ENCODE data around the gene AMPD3. TPM values are rescaled to one million over a fixed set of nuclear protein-coding genes. Genes with fewer than 3 reads are reported as not detected.

Gene AMPD3
- total and polyA plus RNA-seq, 7 donors: 23.5 to 120 (median 67.7) TPM

- WGBS, 3 donors: 91 to 95% (median 91%) methylated on average over 5 of the region's 5 CpGs
- intact Hi-C loops (cut with DNase I): no loop called here
- TF ChIP-seq CTCF (IDR thresholded peaks at IDR 0.05): no peak
These were observed 44.4 kb downstream of the AMPD3 start for GRCh38 chr11:10499452-10499851.

GRCh38 chr11:10499874-10500601, 45.0 kb downstream of the AMPD3 start:
- peak in 1 of 4 donors; percentile 8 for ATAC-seq
- Histone ChIP-seq H3K4me3 (no peak overlapping the region), H3K27ac (no peak overlapping the region), H3K36me3 (ENCODE audit: insufficient read depth in 1 of 2, low read depth in 1 of 2) (peaks cover 0 to 4% of the 10 kb centered on the region in 2 donors), H3K4me1 (no peaks in the 10 kb centered on the region), H3K27me3 (ENCODE audit: insufficient read depth in 3 of 3, low read length in 2 of 3) (no peaks in the 10 kb centered on the region), H3K9me3 (no peaks in the 10 kb centered on the region)
- no peak for DNase-seq
- 95 to 97% (median 96%) methylated on average over 15 of the region's 15 CpGs for WGBS, 3 donors
- intact Hi-C loops (cut with DNase I): loop anchor here in 1 of 2 donors (1.0 kb wide), 1 partner anchor 26 kb away; no protein-coding TSS in a partner anchor
- TF ChIP-seq CTCF (IDR thresholded peaks at IDR 0.05): no peak

More at GRCh38 chr11:10499452-10499851, 44.4 kb downstream of the AMPD3 start:
- no peak for DNase-seq
- H3K36me3 ChIP-seq (ENCODE audit: insufficient read depth in 1 of 2, low read depth in 1 of 2): peaks cover 0 to 4% of the 10 kb centered on the region in 2 donors
- no peaks in the 10 kb centered on the region for H3K27me3 ChIP-seq (ENCODE audit: insufficient read depth in 3 of 3, low read length in 2 of 3)
- no peak overlapping the region for H3K27ac ChIP-seq
- H3K9me3 ChIP-seq: no peaks in the 10 kb centered on the region
- no peaks in the 10 kb centered on the region for H3K4me1 ChIP-seq
- H3K4me3 ChIP-seq: no peak overlapping the region
- peak in 1 of 4 donors; percentile 26 for ATAC-seq

GRCh38 chr11:10500757-10501684, 46.0 kb downstream of the AMPD3 start:
- ATAC-seq (no peak), DNase-seq (no peak)
- no peak for TF ChIP-seq CTCF (IDR thresholded peaks at IDR 0.05)
- Histone ChIP-seq H3K4me1 (no peaks in the 10 kb centered on the region), H3K9me3 (no peaks in the 10 kb centered on the region), H3K36me3 (ENCODE audit: insufficient read depth in 1 of 2, low read depth in 1 of 2) (peaks cover 0 to 4% of the 10 kb centered on the region in 2 donors), H3K27ac (no peak overlapping the region), H3K4me3 (no peak overlapping the region), H3K27me3 (ENCODE audit: insufficient read depth in 3 of 3, low read length in 2 of 3) (no peaks in the 10 kb centered on the region)
- 94 to 96% (median 94%) methylated on average over 20 of the region's 20 CpGs for WGBS, 3 donors
- intact Hi-C loops (cut with DNase I): loop anchor here in 1 of 2 donors (1.0 kb wide), 1 partner anchor 27 kb away; no protein-coding TSS in a partner anchor

GRCh38 chr11:10502065-10502680, 47.1 kb downstream of the AMPD3 start:
- intact Hi-C loops (cut with DNase I): no loop called here
- no peaks in the 10 kb centered on the region for H3K9me3 ChIP-seq
- DNase-seq: no peak
- no peak for ATAC-seq
- no peaks in the 10 kb centered on the region for H3K27me3 ChIP-seq (ENCODE audit: insufficient read depth in 3 of 3, low read length in 2 of 3)
- no peak for TF ChIP-seq CTCF (IDR thresholded peaks at IDR 0.05)
- no peaks in the 10 kb centered on the region for H3K4me1 ChIP-seq
- no peak overlapping the region for H3K27ac ChIP-seq
- H3K36me3 ChIP-seq (ENCODE audit: insufficient read depth in 1 of 2, low read depth in 1 of 2): no peaks in the 10 kb centered on the region
- H3K4me3 ChIP-seq: no peak overlapping the region
- WGBS, 3 donors: 93 to 99% (median 94%) methylated on average over 6 of the region's 6 CpGs
